NK-92 treated with Interleukin-12 subunit alpha and Interleukin-12 subunit beta, amount 100 ng/mL, for 24 hours (cell line): ENCODE data around the gene TSPAN15.

Experiments
- DNase-seq: peaks from one replicate; lab custom pipeline; 2025; lab: John Stamatoyannopoulos, UW

The TSPAN15 gene

GRCh38 chr10:69553328-69553727 lies 102.1 kb downstream of the TSPAN15 start:
- no peak for DNase-seq

DNA sequence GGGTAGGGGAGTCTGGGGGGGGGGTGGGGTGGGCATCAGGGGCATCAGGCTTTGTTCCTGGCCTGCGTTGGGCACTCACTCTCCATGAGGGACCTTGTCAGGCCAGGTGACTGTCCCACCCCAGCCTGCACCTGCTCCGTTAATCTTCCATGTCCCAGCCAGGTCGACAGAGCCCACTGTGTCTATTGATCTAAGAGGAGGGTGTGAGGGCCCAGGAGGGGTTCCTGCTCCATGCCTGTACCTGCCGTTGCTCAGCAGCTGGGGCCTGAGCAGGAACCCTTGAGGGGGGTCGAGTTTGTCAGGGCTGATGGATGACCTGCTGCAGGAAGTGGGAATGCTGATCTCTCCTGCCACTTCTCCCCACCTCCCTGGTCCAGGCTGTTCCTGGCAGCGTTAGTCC lies 103.3 kb downstream of the TSPAN15 start:
- no peak for DNase-seq
